BE2C (cell line): ENCODE data around the gene CIDEB.
A peak's percentile ranks its signal among the peaks of the same experiment; 100 is the strongest.

Experiments
- DNase-seq: peaks from one replicate; pipeline ENCODE4 v3.0.0-alpha.2; 2020
- H3K27me3 ChIP-seq: fragments of 250-450 bp; sonication (Bioruptor Pico); 2 replicates; pipeline ENCODE4 v1.5.1; 2020; ENCODE audit warnings: mild to moderate bottlenecking
- H3K36me3 ChIP-seq: fragments of 250-450 bp; sonication (Bioruptor Pico); 2 replicates; pipeline ENCODE4 v1.5.1; 2020; ENCODE audit warnings: mild to moderate bottlenecking
- H3K4me1 ChIP-seq: fragments of 250-450 bp; sonication (Bioruptor Pico); 2 replicates; pipeline ENCODE4 v1.5.1; 2020
- H3K4me3 ChIP-seq: 2 replicates; pipeline ENCODE4 v1.5.1; 2011; ENCODE audit warnings: low read depth, low read length
- H3K9me3 ChIP-seq: fragments of 250-450 bp; sonication (Bioruptor Pico); 2 replicates; pipeline ENCODE4 v1.5.1; 2020
- TF ChIP-seq, protein P1 (sequence below): IDR thresholded peaks from 2 replicates; pipeline ENCODE4 v1.5.1; 2012; ENCODE audit warnings: mild to moderate bottlenecking, low read depth, low read length

The CIDEB gene

GRCh38 chr14:24315807-24316596, 8.2 kb upstream of the CIDEB start:
- TF ChIP-seq, protein P1, sequence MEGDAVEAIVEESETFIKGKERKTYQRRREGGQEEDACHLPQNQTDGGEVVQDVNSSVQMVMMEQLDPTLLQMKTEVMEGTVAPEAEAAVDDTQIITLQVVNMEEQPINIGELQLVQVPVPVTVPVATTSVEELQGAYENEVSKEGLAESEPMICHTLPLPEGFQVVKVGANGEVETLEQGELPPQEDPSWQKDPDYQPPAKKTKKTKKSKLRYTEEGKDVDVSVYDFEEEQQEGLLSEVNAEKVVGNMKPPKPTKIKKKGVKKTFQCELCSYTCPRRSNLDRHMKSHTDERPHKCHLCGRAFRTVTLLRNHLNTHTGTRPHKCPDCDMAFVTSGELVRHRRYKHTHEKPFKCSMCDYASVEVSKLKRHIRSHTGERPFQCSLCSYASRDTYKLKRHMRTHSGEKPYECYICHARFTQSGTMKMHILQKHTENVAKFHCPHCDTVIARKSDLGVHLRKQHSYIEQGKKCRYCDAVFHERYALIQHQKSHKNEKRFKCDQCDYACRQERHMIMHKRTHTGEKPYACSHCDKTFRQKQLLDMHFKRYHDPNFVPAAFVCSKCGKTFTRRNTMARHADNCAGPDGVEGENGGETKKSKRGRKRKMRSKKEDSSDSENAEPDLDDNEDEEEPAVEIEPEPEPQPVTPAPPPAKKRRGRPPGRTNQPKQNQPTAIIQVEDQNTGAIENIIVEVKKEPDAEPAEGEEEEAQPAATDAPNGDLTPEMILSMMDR, result no peak
- peaks cover 54% of the 10 kb centered on the region for H3K27me3 ChIP-seq

DNA sequence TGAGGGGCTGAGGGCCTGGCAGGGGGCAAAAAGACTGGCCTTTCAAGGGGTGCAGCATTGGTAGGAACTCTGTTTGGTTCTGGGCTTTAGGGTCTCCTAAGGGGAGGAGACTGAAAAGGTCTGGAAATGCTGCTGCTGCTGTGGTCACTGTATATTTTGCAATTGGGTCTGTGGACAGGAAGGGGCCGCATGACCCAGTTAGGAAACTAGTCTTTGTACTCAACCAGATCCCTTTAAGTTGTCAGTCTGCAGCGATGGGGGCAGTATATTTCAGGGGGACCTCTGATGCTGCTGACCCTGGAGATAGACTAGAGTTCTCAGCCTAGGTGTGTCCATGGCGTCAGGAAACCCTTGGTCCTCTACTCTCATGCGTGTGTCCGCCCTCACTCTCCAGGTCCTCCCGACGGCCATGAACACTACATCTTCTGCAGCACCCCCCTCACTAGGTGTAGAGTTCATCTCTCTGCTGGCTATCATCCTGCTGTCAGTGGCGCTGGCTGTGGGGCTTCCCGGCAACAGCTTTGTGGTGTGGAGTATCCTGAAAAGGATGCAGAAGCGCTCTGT, 7.5 kb upstream of the CIDEB start:
- no peak for DNase-seq
- peaks cover 10% of the 10 kb centered on the region for H3K9me3 ChIP-seq

More at GRCh38 chr14:24315807-24316596, 8.2 kb upstream of the CIDEB start:
- H3K9me3 ChIP-seq, result peaks cover 10% of the 10 kb centered on the region
- peak; percentile 50 for DNase-seq
- peaks cover 3% of the 10 kb centered on the region for H3K4me1 ChIP-seq
- H3K4me3 ChIP-seq, result no peak overlapping the region
- no peaks in the 10 kb centered on the region for H3K36me3 ChIP-seq

DNA sequence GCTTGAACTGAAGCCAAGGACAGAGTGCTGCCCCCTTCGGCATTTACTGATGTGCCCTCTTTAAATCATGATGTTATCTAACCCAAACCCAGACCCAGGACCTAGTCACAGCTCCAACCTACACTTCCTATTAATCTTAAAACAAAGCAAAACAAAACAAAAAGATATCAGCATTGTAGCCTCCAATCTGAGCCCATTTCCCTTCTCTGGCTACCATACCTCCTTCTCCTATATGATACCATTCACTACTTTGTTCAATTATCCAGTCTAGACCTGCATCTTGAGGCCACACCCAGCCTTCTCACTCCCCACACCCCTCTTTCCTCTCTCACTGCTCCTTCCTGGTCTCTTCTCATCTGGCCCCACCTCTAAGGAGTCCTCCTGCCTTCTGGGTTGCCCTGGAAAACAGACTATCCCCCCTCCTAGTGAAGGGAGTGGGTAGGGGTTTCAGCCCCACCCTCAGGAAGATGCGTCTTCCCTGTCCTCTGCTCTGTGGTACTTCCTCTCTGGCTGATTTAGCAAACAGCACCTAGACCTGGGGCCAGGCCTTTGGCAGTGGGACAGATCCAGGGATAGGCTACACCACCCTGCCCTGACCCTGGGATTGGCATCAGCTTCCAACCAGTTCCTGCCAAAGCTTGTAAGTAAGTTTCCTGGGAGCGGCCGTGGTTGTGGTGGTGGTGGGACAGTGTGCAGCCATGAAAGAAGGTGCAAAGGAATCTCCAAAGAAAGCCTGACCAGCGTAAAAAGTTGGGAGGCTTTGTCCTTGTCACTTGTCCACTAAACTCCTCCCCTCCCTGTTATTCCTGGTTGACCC, 6.8 kb upstream of the CIDEB start:
- no peak for DNase-seq
- H3K27me3 ChIP-seq, result peaks cover 41% of the 10 kb centered on the region
- H3K9me3 ChIP-seq, result peaks cover 10% of the 10 kb centered on the region
- peaks cover 3% of the 10 kb centered on the region for H3K4me1 ChIP-seq
- peaks cover 8% of the 10 kb centered on the region; the same call in 1 of the 2 replicates for H3K36me3 ChIP-seq
- TF ChIP-seq, protein P1, result no peak
- H3K4me3 ChIP-seq, result no peak overlapping the region

More for the DNA sequence above, 7.5 kb upstream of the CIDEB start:
- H3K4me3 ChIP-seq, result no peak overlapping the region
- H3K36me3 ChIP-seq, result peaks cover 4% of the 10 kb centered on the region; the same call in 1 of the 2 replicates
- TF ChIP-seq, protein P1, result no peak
- peaks cover 48% of the 10 kb centered on the region for H3K27me3 ChIP-seq
- H3K4me1 ChIP-seq, result peaks cover 3% of the 10 kb centered on the region

DNA sequence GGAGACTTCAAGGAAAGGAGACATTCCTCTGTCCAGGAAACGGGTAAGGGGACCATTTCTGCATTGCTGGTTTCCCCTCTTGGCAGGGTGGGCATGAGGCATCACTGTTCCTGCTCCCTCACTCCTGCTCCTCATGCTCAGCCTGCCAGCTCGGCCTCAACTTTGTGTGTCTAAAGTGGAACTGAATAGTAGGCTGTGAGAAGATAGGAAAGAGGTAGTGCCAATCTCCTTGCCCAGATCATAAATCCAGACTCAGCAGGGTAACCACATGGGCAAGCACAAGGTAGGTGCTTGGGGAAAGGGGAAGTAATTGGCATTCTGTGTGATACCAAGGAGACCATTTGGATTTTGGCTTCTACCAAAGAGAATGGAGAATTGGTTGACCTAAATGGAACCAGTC, 6.1 kb upstream of the CIDEB start:
- TF ChIP-seq, protein P1, result no peak
- peaks cover 3% of the 10 kb centered on the region for H3K4me1 ChIP-seq
- H3K4me3 ChIP-seq, result no peak overlapping the region
- no peak for DNase-seq
- peaks cover 35% of the 10 kb centered on the region for H3K27me3 ChIP-seq
- H3K36me3 ChIP-seq, result peaks cover 8% of the 10 kb centered on the region; the same call in 1 of the 2 replicates
- peaks cover 10% of the 10 kb centered on the region for H3K9me3 ChIP-seq

DNA sequence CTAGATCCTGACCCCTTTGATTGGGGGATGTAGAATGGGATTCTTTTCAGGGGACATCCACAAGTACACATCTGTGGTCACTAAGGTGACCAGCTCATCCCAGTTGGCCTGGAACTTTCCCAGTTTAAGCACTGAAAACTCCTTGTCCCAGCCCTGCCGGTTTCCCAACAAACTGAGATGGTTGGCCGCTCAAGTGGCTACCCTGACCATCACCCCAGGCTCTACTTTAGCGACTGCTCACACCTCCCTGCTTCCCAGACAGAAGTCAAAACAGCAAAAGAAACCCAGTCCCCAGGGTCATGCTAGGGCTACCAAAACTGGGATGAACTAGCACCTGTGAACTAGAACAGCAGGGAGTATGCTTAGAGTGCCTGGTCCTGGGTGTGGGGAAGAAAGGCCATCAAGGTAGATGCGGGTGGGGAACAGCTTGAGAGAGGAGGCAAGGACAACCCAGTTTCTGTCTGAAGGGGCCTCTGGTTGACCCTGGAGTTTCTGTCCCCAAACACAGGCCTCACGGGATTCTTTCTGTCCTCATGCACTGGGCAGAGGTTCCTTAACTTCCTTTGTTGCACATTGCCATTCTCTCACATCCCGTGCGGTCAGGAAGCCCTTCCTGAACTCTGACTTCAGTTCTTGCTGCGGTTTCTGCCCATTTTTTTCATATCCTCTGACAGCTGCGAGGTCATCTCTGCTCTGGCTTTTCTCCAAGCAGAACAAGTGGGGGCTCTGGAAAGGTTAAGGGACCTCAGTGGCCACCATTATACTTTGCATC, 5.1 kb upstream of the CIDEB start:
- Histone ChIP-seq H3K36me3 (peaks cover 9% of the 10 kb centered on the region), H3K27me3 (peaks cover 25% of the 10 kb centered on the region), H3K4me1 (peaks cover 3% of the 10 kb centered on the region), H3K9me3 (peaks cover 10% of the 10 kb centered on the region), H3K4me3 (no peak overlapping the region)
- TF ChIP-seq, protein P1, result no peak
- no peak for DNase-seq
